ENCODE measurements around the gene SLC6A18. TPM values are rescaled to one million over a fixed set of nuclear protein-coding genes. Genes with fewer than 3 reads are reported as not detected.

Gene SLC6A18
- total and polyA plus RNA-seq, 9 of the 15 experiments (the other 6 are each of a cell fraction or from before 2014, with no cell fraction given): not detected

GRCh38 chr5:1294835-1295649 is 69.9 kb downstream of the SLC6A18 start, which contains the start of gene TERT:
Gene TERT (minus strand): TSS chr5:1295068. CDS start chr5:1294989, 79 bp downstream.
- no peak within 1 kb of the TSS; the same call in 1 of the 2 replicates for H3K4me2 ChIP-seq (ENCODE audit: insufficient read depth, low read length)
- H3K4me1 ChIP-seq (replicated peaks in 1 of 2; ENCODE audit: control insufficient read depth in 2 of 2, insufficient read depth in 2 of 2, low read length in 2 of 2): peaks cover 0 to 53% of the 10 kb centered on the region in 2 experiments; a peak in 2 of 5 replicates
- POLR2A ChIA-PET: interaction anchor here (0.6 to 1.0 kb wide), 2 partner anchors 18 to 20 kb away, joined by 3 read pairs; no protein-coding TSS in a partner anchor

More at GRCh38 chr5:1294835-1295649, 69.9 kb downstream of the SLC6A18 start, which contains the start of gene TERT:
- Histone ChIP-seq H3K79me2 (ENCODE audit: control insufficient read depth, insufficient read depth, low read length) (no peaks in the 10 kb centered on the region), H2AFZ (ENCODE audit: low read depth, low read length) (no peak within 1 kb of the TSS), H3K36me3 (ENCODE audit: control insufficient read depth, insufficient read depth, low read length) (no peaks in the 10 kb centered on the region), H3K9ac (ENCODE audit: insufficient read depth in 1 of 2, low read depth in 2 of 2, low read length in 2 of 2) (peak within 1 kb of the TSS in 1 of 2 experiments; percentile 85; a peak in 2 of 4 replicates), H4K20me1 (replicated peaks; ENCODE audit: control insufficient read depth, insufficient read depth, low read length) (peaks cover 7% of the 10 kb centered on the region; the same call in 1 of the 2 replicates), H3K9me3 (replicated peaks; ENCODE audit: control insufficient read depth, insufficient read depth, low read depth, low read length) (no peaks in the 10 kb centered on the region), H3K27me3 (ENCODE audit: control insufficient read depth in 2 of 2, insufficient read depth in 2 of 2, low read length in 2 of 2) (peaks cover 32 to 59% of the 10 kb centered on the region in 2 experiments), H3K4me3 (peak within 1 kb of the TSS; percentile 28; the same call in 1 of the 2 replicates), H3K9me1 (ENCODE audit: control insufficient read depth, insufficient read depth, low read length) (no peaks in the 10 kb centered on the region), H3K27ac (ENCODE audit: extremely low read depth, low read depth, low read length) (no peak within 1 kb of the TSS)
- WGBS (ENCODE audit: insufficient coverage, low coverage, missing lambda C conversion rate): 47% methylated on average over 48 of the region's 102 CpGs
- in situ Hi-C loops (cut with MboI) (no loop called here), intact Hi-C loops (cut with micrococcal nuclease) (no loop called here)
- peak; percentile 69 for ATAC-seq
- peak; percentile 71 to 90 (median 80) for DNase-seq (ENCODE audit: extremely low read depth in 1 of 4, low spot score in 3 of 4)
- CTCF ChIA-PET (ENCODE audit: low intra/inter-chr PET ratio): interaction anchor here (0.5 kb wide), 1 partner anchor 286 kb away, joined by 3 read pairs; no protein-coding TSS in a partner anchor
- TF ChIP-seq NRF1 (conservative IDR thresholded peaks at IDR 0.05 in 1 of 2, IDR thresholded peaks at IDR 0.05 in 1 of 2): peak in 1 of 2 experiments; percentile 7; a peak in 2 of 4 replicates
- TF ChIP-seq PRMT5 (CRISPR knock-in tag; IDR thresholded peaks at IDR 0.05): no peak
- TF ChIP-seq ZBTB33 (CRISPR knock-in tag; IDR thresholded peaks at IDR 0.05): peak; percentile 67; the same call in 1 of the 2 replicates
- TF ChIP-seq LEF1 (IDR thresholded peaks at IDR 0.05): no peak
- TF ChIP-seq RBFOX2 (IDR thresholded peaks at IDR 0.05; ENCODE audit: low read depth, low read length): 0 out of 2 replicates have a peak, but pooled peaks have one; percentile 22
- 0 out of 2 replicates have a peak, but pooled peaks have one; percentile 40 for TF ChIP-seq POLR2G (IDR thresholded peaks at IDR 0.05; ENCODE audit: low read depth, low read length)
- TF ChIP-seq ZBTB7A (IDR thresholded peaks at IDR 0.05; ENCODE audit: borderline replicate concordance, control insufficient read depth, low read depth, low read length): peak; percentile 41; the same call in 1 of the 2 replicates
- no peak for TF ChIP-seq ELF1 (tag; IDR thresholded peaks at IDR 0.05)
- TF ChIP-seq E2F6 (IDR thresholded peaks at IDR 0.05; ENCODE audit: borderline replicate concordance in 1 of 2, extremely low read depth in 1 of 2, insufficient read depth in 1 of 2, insufficient read length in 1 of 2, low read depth in 1 of 2, low read length in 1 of 2, poor library complexity in 1 of 2, severe bottlenecking in 1 of 2): peak in 1 of 2 experiments; percentile 67
- no peak for TF ChIP-seq HNRNPK (IDR thresholded peaks at IDR 0.05; ENCODE audit: low read depth, low read length, poor library complexity, severe bottlenecking)
- no TSS peak for BruUV-seq (replicated peaks)
- FAIRE-seq: no peak

Measured in K562 (cell line).